H1 (cell line): ENCODE data around the gene NET1. TPM values are rescaled to one million over a fixed set of nuclear protein-coding genes. Genes with fewer than 3 reads are reported as not detected.

Source experiments
- CTCF ChIA-PET: fragments of 300-600 bp; sonication (Branson Sonifier 250); formaldehyde crosslinking; loops from one replicate; lab custom pipeline; 2021; ENCODE audit not compliant: partially characterized antibody; lab: Charles Lee
- POLR2A ChIA-PET: fragments of 300-600 bp; sonication (Branson Sonifier 250); formaldehyde crosslinking; loops from one replicate; lab custom pipeline; 2021; ENCODE audit warnings: inconsistent platforms; ENCODE audit not compliant: partially characterized antibody; lab: Charles Lee
- DNase-seq, 2 experiments: peaks; one replicate each; pipeline versions ENCODE4 v3.0.0 to v3.0.0-alpha.2; 2010 to 2022; ENCODE audit warnings: low spot score in 2 of 2, low read depth in 1 of 2, mixed read lengths in 1 of 2
- FAIRE-seq: peaks from 2 replicates; lab custom pipeline; 2011; peaks lifted over from hg19 to GRCh38; lab: Jason Lieb, UNC
- H2AFZ ChIP-seq: 2 replicates; pipeline ENCODE4 v1.8.1; 2012; ENCODE audit warnings: low read length, inconsistent platforms
- H2AK5ac ChIP-seq: 2 replicates; pipeline ENCODE4 v1.6.1; 2013; ENCODE audit warnings: low read depth, low read length
- H2BK120ac ChIP-seq: replicated peaks from 2 replicates; pipeline ENCODE3; 2013; ENCODE audit warnings: low read depth, low read length, inconsistent platforms
- H2BK12ac ChIP-seq: 2 replicates; pipeline ENCODE4 v1.6.1; 2013; ENCODE audit warnings: low read depth, low read length
- H2BK15ac ChIP-seq: 2 replicates; pipeline ENCODE4 v1.6.1; 2013; ENCODE audit warnings: low read length
- H2BK20ac ChIP-seq: 2 replicates; pipeline ENCODE4 v1.6.1; 2013; ENCODE audit warnings: low read length
- H2BK5ac ChIP-seq: 2 replicates; pipeline ENCODE4 v1.6.1; 2013; ENCODE audit warnings: low read depth, low read length
- H3K14ac ChIP-seq: 2 replicates; pipeline ENCODE4 v1.6.1; 2013; ENCODE audit warnings: inconsistent platforms; ENCODE audit not compliant: insufficient read length
- H3K18ac ChIP-seq: 2 replicates; pipeline ENCODE4 v1.6.1; 2013; ENCODE audit warnings: low read length; ENCODE audit errors: extremely low read depth
- H3K23ac ChIP-seq: 2 replicates; pipeline ENCODE4 v1.6.1; 2013; ENCODE audit warnings: inconsistent platforms; ENCODE audit not compliant: insufficient read length
- H3K23me2 ChIP-seq: 2 replicates; pipeline ENCODE4 v1.6.1; 2013; ENCODE audit warnings: low read depth, low read length
- H3K27ac ChIP-seq: 2 replicates; pipeline ENCODE4 v1.6.1; 2011; ENCODE audit warnings: low read depth, low read length, inconsistent platforms
- H3K27me3 ChIP-seq, 4 experiments: replicated peaks in 1 of 4; 1 replicate in 1 of 4; 2 replicates in 3 of 4; pipeline versions ENCODE4 v1.6.1 to v1.8.1; 2011 to 2013; ENCODE audit warnings: low read length in 3 of 4, mild to moderate bottlenecking in 3 of 4, inconsistent platforms in 2 of 4, mixed read lengths in 2 of 4, moderate library complexity in 1 of 4; ENCODE audit not compliant: control insufficient read depth in 3 of 4, insufficient read depth in 3 of 4; ENCODE audit errors: extremely low read depth in 1 of 4
- H3K36me3 ChIP-seq, 4 experiments: 2 replicates each; pipeline versions ENCODE4 v1.6.1 to v1.8.1; 2011 to 2013; ENCODE audit warnings: mild to moderate bottlenecking in 4 of 4, low read length in 3 of 4, moderate library complexity in 2 of 4, control low read depth in 1 of 4, inconsistent platforms in 1 of 4; ENCODE audit not compliant: insufficient read depth in 4 of 4, control insufficient read depth in 2 of 4
- H3K4ac ChIP-seq: replicated peaks from 2 replicates; pipeline ENCODE3; 2013; ENCODE audit warnings: low read length, low read depth, mixed read lengths, inconsistent platforms; ENCODE audit not compliant: insufficient read length
- H3K4me1 ChIP-seq, 4 experiments: replicated peaks in 1 of 4; 1 replicate in 1 of 4; 2 replicates in 3 of 4; pipeline versions ENCODE4 v1.6.1 to v1.8.1; 2011 to 2013; ENCODE audit warnings: low read length in 3 of 4, inconsistent platforms in 2 of 4, mixed read lengths in 1 of 4; ENCODE audit not compliant: insufficient read depth in 4 of 4, control insufficient read depth in 3 of 4
- H3K4me2 ChIP-seq, 2 experiments: 2 replicates each; pipeline versions ENCODE4 v1.6.1 to v1.8.1; 2011 to 2013; ENCODE audit warnings: low read depth in 2 of 2, low read length in 2 of 2, control low read depth in 1 of 2, inconsistent platforms in 1 of 2, mild to moderate bottlenecking in 1 of 2; ENCODE audit not compliant: insufficient read depth in 1 of 2
- H3K4me3 ChIP-seq, 4 experiments: fragments of 200-600, 300-600 bp in 1 of 4; sonication (generic), shearing (Covaris generic), sonication (Bioruptor Twin) in 1 of 4; 2 replicates each; pipeline versions ENCODE4 v1.5.1 to v1.8.1; 2011 to 2016; ENCODE audit warnings: low read length in 4 of 4, low read depth in 3 of 4, control low read depth in 2 of 4, inconsistent platforms in 2 of 4, mild to moderate bottlenecking in 2 of 4, mixed read lengths in 1 of 4, moderate library complexity in 1 of 4; ENCODE audit not compliant: insufficient read depth in 2 of 4; ENCODE audit errors: extremely low read depth in 1 of 4
- H3K56ac ChIP-seq: replicated peaks from 2 replicates; pipeline ENCODE3; 2013; ENCODE audit warnings: low read depth, mild to moderate bottlenecking, mixed read lengths, low read length, inconsistent platforms; ENCODE audit not compliant: insufficient read length
- H3K79me1 ChIP-seq: 2 replicates; pipeline ENCODE4 v1.6.1; 2013; ENCODE audit warnings: low read depth, low read length, control low read depth
- H3K79me2 ChIP-seq, 2 experiments: 2 replicates each; pipeline versions ENCODE4 v1.6.1 to v1.8.1; 2012 to 2013; ENCODE audit warnings: low read length in 2 of 2, mild to moderate bottlenecking in 2 of 2, inconsistent platforms in 1 of 2; ENCODE audit not compliant: insufficient read depth in 2 of 2, control insufficient read depth in 1 of 2
- H3K9ac ChIP-seq, 4 experiments: replicated peaks in 1 of 4; 1 replicate in 1 of 4; 2 replicates in 3 of 4; pipeline versions ENCODE4 v1.6.1 to v1.8.1; 2011 to 2013; ENCODE audit warnings: low read depth in 3 of 4, low read length in 3 of 4, control low read depth in 2 of 4, mild to moderate bottlenecking in 2 of 4, moderate library complexity in 2 of 4, inconsistent platforms in 1 of 4; ENCODE audit errors: extremely low read depth in 1 of 4
- H3K9me3 ChIP-seq, 2 experiments: 2 replicates each; pipeline versions ENCODE4 v1.6.1 to v1.8.1; 2012 to 2013; ENCODE audit warnings: mild to moderate bottlenecking in 2 of 2, moderate library complexity in 2 of 2, control low read depth in 1 of 2, inconsistent platforms in 1 of 2, low read depth in 1 of 2, low read length in 1 of 2, mixed read lengths in 1 of 2; ENCODE audit not compliant: insufficient read depth in 2 of 2
- H4K20me1 ChIP-seq, 2 experiments: replicated peaks in 1 of 2; 2 replicates each; pipeline versions ENCODE3 to v1.8.1; 2011 to 2013; ENCODE audit warnings: inconsistent platforms in 2 of 2, low read length in 2 of 2, mild to moderate bottlenecking in 1 of 2; ENCODE audit not compliant: insufficient read depth in 2 of 2, control insufficient read depth in 1 of 2
- H4K5ac ChIP-seq: 2 replicates; pipeline ENCODE4 v1.6.1; 2013; ENCODE audit warnings: low read length, low read depth, mixed read lengths, inconsistent platforms; ENCODE audit not compliant: insufficient read length
- H4K8ac ChIP-seq: 2 replicates; pipeline ENCODE4 v1.8.0; 2013; ENCODE audit warnings: mild to moderate bottlenecking, moderate library complexity, low read length, inconsistent platforms; ENCODE audit not compliant: insufficient read depth; ENCODE audit errors: extremely low read depth
- H4K91ac ChIP-seq: replicated peaks from 2 replicates; pipeline ENCODE3; 2013; ENCODE audit warnings: low read length, mixed read lengths, inconsistent platforms; ENCODE audit not compliant: insufficient read length
- ATF3 ChIP-seq: IDR thresholded peaks from 2 replicates; pipeline ENCODE4 v1.6.1; 2011; ENCODE audit warnings: low read depth, mild to moderate bottlenecking, low read length; ENCODE audit not compliant: insufficient read depth
- FOSL1 ChIP-seq: IDR thresholded peaks from 2 replicates; pipeline ENCODE4 v1.6.1; 2011; ENCODE audit warnings: mild to moderate bottlenecking, low read depth, low read length, moderate library complexity; ENCODE audit not compliant: insufficient read depth
- RNF2 ChIP-seq: fragments of 200-900, 300-1000 bp; sonication (generic); IDR thresholded peaks from 2 replicates; pipeline ENCODE4 v1.7.1; 2016; ENCODE audit warnings: borderline replicate concordance, low read depth, mild to moderate bottlenecking, antibody characterized with exemption, low read length; ENCODE audit not compliant: poor library complexity, severe bottlenecking; ENCODE audit errors: missing control alignments
- SIRT6 ChIP-seq: IDR thresholded peaks from one replicate; pipeline ENCODE4 v1.7.1; 2012; ENCODE audit warnings: low read length, inconsistent platforms
- SUZ12 ChIP-seq: fragments of 200-600 bp; sonication (generic); IDR thresholded peaks from 2 replicates; pipeline ENCODE4 v1.6.1; 2012; ENCODE audit warnings: mild to moderate bottlenecking, inconsistent platforms, low read length, moderate library complexity, mixed read lengths
- USF2 ChIP-seq: IDR thresholded peaks from 2 replicates; pipeline ENCODE4 v1.6.1; 2011; ENCODE audit warnings: low read length, improper control_type of control experiment
- WGBS, 2 experiments: shearing (Covaris generic) in 1 of 2; methylation state at CpG; one replicate each; pipeline versions ENCODE4 v1.1.6 to v1.1.7; 2013 to 2015; ENCODE audit warnings: low lambda C conversion rate in 2 of 2, mixed read lengths in 2 of 2, inconsistent platforms in 1 of 2, low coverage in 1 of 2, missing lambda C conversion rate in 1 of 2; ENCODE audit not compliant: insufficient replicate concordance in 2 of 2, insufficient coverage in 1 of 2, insufficient read length in 1 of 2; ENCODE audit errors: extremely low coverage in 1 of 2, missing lambda C conversion rate in 1 of 2; 5-methylcytosine and 5-hydroxymethylcytosine counted together
- polyA plus RNA-seq, 7 experiments: library from polyadenylated mRNA; depleted of rRNA in 3 of 7; stranded (reverse) in 5 of 7; unstranded in 2 of 7; fragments of >200 nt in 5 of 7; fragments of 200-250 nt in 2 of 7; gene quantifications; 1 replicate in 5 of 7; 2 replicates in 1 of 7; 4 replicates in 1 of 7; pipeline versions ENCODE4 v1.2.1 to v1.2.3, GENCODE V29; 2011 to 2013; ENCODE audit warnings: missing spikeins in 2 of 7, mixed read lengths in 2 of 7
- total RNA-seq: library from RNA; stranded (reverse); fragmentation: NEBNext Ultra II Directional; extraction: Animal tissue kit (Norgen Biotek cat#: 25700); gene quantifications from 2 replicates; pipeline ENCODE4 v1.2.1, GENCODE V29; 2021

The NET1 gene
- total and polyA plus RNA-seq, 2 of the 8 experiments (the other 6 are each of a cell fraction or from before 2014, with no cell fraction given), result 21.5 to 117 TPM

- H3K27me3 ChIP-seq, result no peaks in the 10 kb centered on the region
- POLR2A ChIA-PET, result interaction anchor here (1.2 to 2.2 kb wide), 2 partner anchors 22 to 178 kb away, joined by 3 to 6 read pairs; no protein-coding TSS in a partner anchor
These were observed 32.6 kb downstream of the NET1 start for GRCh38 chr10:5445006-5445405.

More at GRCh38 chr10:5445006-5445405, 32.6 kb downstream of the NET1 start:
- H3K79me2 ChIP-seq, result peaks cover 0 to 44% of the 10 kb centered on the region in 2 experiments; a peak in 3 of 4 replicates
- FAIRE-seq, result no peak
- H2BK120ac ChIP-seq, result no peak overlapping the region
- no peak overlapping the region for H2AK5ac ChIP-seq
- no peak overlapping the region for H3K14ac ChIP-seq
- H2BK5ac ChIP-seq, result no peak overlapping the region
- no peak overlapping the region for H3K4me2 ChIP-seq
- peaks cover 0 to 3% (median 0%) of the 10 kb centered on the region in 4 experiments; a peak in 1 of 8 replicates for H3K36me3 ChIP-seq
- no peak overlapping the region for H3K23ac ChIP-seq
- H2BK20ac ChIP-seq, result no peak overlapping the region
- DNase-seq, result no peak
- no peak overlapping the region for H2BK15ac ChIP-seq
- H3K18ac ChIP-seq, result no peak overlapping the region
- H3K4me1 ChIP-seq, result peaks cover 2 to 5% (median 3%) of the 10 kb centered on the region in 4 experiments; a peak in 5 of 7 replicates
- no peak overlapping the region for H3K9ac ChIP-seq
- no peak overlapping the region for H3K4ac ChIP-seq
- WGBS, 2 experiments, result 87% methylated on average over 5 of the region's 5 CpGs; no CpG with 5 or more reads in 1 of the 2 experiments
- no peak overlapping the region for H3K4me3 ChIP-seq
- H4K20me1 ChIP-seq, result peaks cover 0 to 4% of the 10 kb centered on the region in 2 experiments
- peaks cover 2% of the 10 kb centered on the region; the same call in 1 of the 2 replicates for H3K23me2 ChIP-seq
- H3K27ac ChIP-seq, result no peak overlapping the region
- no peaks in the 10 kb centered on the region for H3K79me1 ChIP-seq
- no peak overlapping the region for H4K5ac ChIP-seq
- no peak overlapping the region for H4K8ac ChIP-seq
- H2AFZ ChIP-seq, result no peak overlapping the region
- TF ChIP-seq ATF3 (no peak), SUZ12 (no peak), USF2 (no peak), SIRT6 (no peak), FOSL1 (no peak), RNF2 (no peak)
- TF ChIP-seq, all 59 proteins: peak for 0
- Histone ChIP-seq H3K56ac (no peak overlapping the region), H3K9me3 (no peaks in the 10 kb centered on the region), H2BK12ac (no peak overlapping the region), H4K91ac (no peak overlapping the region)
- CTCF ChIA-PET, result interaction anchor here (0.5 to 11.1 kb wide), 5 partner anchors 11 to 630 kb away, joined by 3 to 200 read pairs (median 5); no protein-coding TSS in a partner anchor
